ENCODE measurements around the gene COG3.

The COG3 gene

DNA sequence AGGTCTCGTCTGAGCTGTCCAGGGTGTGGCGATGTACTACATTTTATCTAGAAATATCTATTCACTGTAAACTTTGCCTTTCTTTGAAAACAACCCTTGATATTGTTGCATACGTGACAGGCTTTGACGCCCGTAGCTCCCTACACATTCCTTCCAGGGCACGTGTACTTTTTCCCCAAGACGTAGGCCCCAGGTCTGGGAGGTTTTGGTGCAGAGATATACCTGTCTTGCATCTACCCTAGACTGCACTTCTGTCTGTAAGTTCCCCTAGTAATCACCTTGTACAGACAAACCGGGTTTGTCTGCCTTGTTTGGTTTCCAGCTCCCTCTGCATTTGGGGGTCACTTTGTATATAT, 81.6 kb downstream of the COG3 start:
- no peak for DNase-seq (ENCODE audit: low spot score)

DNA sequence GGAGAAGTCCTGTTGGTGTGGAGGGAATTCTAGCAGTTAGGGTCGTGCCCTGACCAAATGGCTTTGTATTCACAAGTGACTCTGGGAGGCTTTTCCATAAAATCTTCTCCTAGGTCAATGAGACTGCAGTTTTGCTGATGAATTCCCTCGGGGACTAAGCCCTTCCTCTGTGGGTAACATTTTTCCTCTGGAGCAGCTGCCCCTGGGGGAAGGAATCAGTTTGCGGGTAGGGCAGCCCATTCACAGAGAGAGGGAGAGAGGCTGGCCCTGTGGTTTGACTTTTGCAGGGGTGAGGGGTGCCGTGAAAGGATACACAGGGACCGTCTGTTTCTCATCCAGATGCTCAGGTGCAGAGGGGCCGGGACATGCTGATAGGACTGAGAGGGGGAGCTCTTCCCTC, 83.5 kb downstream of the COG3 start:
- no peak for DNase-seq (ENCODE audit: low spot score)

DNA sequence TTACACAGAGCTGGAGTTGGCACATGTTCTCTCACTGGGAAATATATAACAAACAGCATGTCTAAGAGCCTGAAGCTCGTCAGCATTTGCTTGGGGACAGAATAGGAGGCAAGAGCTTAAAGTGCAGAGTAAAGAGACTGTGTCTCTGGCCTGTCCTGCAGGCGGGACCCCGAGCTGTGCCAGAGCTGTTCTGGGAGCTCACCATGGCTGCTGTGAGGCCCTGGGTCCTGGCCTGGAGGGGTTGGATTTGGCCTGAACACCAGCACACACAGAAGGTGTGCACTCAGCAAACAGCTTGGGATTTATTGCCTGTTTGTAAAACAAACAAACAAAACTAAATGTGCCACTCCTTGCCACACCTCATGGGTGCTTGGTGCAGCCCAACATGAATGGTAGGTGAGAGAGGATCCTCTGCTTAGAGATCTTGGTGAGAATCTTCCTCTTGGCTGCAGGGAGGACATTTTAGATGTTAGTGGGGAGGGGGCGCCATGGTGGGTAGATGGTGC, 89.9 kb downstream of the COG3 start:
- no peak for DNase-seq (ENCODE audit: low spot score)

DNA sequence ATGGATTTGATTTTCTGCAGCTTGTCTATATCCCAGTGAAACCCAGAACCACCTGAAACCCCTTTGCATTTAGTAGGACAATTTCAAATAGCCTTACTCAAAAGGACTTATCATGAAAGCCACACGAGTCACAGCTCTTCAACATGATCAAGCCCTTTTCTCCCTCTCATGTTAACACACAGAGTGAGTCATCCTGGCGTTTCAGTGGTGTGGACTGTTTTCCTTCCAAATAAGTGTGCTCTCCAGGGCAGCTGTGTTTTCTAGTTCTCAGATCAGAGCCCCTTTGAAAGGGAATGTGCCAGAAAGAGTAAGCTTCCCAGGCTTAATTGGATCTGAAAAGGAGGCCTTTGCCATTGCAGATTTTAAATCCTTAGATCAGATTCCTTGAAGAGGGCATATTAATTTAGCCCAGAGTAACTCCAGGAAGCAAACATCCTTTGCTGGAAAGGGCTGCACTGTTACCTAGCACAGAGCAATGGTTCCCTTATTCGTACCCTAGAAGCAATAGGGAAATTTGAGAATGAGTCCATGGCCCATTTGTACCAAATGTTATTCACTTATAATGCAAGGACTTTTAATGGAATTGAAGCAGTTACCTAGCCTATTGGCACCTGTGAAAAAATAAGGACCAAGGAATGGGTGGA, 99.5 kb downstream of the COG3 start:
- no peak for DNase-seq (ENCODE audit: low spot score)

DNA sequence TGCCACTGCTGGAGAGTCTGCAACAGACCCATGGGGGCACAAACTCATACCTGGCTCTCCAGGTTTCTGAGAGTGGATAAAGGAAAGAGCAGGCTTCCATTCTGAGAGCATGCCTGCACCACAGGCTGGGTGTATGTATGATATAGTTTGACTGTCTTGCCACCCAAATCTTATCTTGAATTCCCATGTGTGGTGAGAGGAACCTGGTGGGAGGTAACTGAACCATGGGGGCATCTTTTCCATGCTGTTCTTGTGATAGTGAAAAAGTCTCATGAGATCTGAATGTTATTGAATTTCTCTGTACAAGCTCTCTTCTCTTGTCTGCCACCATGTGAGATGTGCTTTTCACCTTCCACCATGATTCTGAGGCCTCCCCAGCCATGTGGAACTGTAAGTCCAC, 100.6 kb downstream of the COG3 start:
- DNase-seq (ENCODE audit: low spot score): no peak

DNA sequence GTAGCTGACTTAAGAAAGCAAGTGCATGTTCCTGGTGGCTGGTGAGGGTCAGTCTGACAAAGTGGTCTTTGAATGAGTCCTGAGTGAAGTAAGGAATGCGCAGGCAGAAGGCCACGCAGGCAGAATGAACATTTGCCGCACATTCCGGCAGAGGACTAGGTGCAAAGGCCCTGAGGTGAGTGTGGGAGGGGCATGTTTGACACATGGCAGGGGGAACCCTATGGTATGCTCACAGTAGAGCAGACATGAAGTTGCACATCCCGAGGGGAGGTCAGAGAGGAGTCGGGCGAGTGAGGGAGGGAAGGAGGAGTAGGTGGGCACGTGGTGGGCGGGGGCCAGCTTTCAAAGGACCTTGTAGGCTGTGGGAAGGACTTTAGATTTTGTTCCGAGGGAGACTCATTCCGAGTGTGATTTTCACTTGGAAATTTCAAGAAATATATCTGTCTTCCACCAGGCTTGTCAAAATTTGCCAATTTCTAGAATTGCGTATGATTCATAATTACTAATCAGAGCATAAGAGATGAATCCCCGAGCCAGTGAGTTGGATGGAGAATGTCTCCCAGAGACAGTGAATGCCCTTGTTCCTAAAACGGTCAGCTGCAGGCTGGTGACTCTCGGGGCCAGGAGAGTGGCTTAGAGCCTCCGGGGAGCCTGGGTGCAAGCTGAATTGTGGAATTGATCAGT, 110.5 kb downstream of the COG3 start:
- DNase-seq (ENCODE audit: low spot score): no peak

DNA sequence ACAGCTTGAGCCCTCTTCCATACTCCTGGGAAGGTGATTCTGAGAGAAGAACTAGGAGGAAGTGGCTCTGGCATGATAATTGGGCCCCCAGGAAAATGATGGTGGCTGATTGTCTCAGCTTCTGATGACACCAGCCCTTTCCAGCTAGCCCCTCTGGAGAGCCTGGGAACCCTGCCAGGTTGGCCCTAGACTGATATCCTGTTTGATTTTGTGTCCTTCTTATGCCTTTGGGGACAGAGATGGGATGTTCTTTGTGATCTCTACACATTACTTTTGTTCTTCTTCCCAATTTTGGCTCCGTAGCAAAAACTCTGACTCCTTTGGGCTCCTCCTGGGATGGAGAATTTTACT, 111.1 kb downstream of the COG3 start:
- DNase-seq (ENCODE audit: low spot score): no peak

DNA sequence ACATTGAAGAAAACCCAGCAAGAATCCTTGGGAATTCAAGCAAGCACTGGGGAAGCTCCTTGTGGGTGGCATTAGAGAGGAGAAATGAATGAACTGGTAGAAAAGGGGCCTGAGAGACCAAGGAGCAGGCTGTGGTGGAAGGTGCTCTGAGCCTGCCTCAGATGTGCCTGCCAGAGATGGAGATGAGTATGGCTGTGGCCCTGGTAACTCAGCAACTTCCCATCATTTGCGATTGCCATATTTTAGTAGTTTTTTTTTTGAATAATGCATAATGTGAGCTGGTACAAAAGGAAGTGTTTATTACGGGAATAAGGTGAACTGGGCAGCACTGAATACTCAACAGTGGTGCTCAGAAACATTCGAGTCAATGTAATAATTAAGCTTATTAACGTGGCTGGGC, 111.7 kb downstream of the COG3 start:
- no peak for DNase-seq (ENCODE audit: low spot score)

DNA sequence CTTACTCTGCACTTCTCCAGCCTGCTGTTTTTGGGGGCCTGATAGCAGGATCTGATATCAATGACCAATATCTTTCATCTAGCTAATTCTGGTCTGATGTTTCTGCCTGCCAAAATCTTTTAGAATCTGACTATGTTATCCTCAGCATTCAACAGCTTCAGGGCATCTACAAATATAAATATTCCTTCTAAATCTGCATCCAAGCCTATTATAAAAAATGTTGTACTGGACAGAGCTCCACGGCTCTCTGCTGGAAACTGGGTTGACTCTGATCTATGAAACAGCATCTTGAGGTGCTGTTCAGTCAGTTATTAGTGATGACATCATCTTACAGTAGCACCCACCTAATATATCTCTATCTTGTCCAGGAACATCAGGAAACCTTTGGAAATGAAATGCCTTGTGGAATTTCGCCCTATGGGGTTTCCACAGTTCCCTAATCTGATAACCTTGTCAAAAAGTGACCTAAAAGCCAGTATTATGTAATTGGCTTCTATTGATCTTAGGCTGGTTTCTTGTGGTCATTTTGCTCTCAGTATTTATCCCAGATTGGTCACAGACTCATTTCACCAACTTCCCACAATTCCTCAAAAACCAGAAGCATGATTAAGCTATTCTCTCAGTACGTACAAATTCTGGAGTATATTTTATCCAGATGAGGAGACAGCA, 117.8 kb downstream of the COG3 start:
- DNase-seq (ENCODE audit: low spot score): no peak

DNA sequence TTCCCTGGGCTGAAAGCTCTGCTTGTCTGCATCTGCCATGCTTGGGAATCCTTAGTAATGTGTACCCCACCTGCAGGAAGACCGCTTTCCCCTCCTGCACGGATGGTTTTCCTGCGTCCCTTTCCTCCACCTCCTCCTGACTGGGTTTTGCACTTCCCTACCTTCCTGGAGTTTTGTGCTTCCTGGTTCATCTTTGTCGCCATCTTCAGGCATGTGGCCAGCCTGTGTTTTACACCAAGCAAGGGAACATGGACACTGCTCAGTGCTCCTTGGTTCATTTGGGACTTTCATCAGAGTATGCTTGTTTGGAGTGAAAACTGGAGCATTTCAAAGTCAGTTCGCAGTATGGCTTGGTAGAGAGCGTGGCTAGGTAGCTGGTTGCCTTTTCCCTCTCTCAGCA, 120.1 kb downstream of the COG3 start:
- DNase-seq (ENCODE audit: low spot score): no peak

Data from hematopoietic multipotent progenitor cell treated with erythropoietin and hydrocortisone succinate and interleukin-3 and kit ligand, for 17 days (in vitro differentiated cells).